ENCODE data around the gene PPP6R2. TPM values are rescaled to one million over a fixed set of nuclear protein-coding genes. Genes with fewer than 3 reads are reported as not detected.

Gene PPP6R2
- total RNA-seq, 1 donor from 2014 or later = 45.2 TPM

DNA sequence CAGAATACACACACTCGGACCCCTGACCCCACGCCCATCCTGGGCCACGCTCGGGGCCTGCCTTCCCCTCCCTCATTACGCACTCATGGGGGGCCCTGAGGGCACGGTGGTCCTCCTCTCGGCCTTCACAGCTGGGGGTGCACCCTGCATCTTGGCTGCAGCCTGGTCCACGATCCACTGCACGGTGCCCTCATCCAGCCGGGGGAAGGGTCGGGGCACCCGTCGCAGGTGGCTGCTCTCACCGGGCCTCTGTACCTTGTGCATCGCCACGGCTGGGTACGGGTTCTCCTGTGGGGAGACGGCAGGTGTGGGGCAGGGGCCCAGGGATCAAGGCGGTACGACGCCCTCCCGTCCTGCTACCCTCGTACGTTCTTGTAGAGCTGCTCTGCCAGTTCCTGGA lies 121.3 kb downstream of the PPP6R2 start:
- TF ChIP-seq, protein P1, sequence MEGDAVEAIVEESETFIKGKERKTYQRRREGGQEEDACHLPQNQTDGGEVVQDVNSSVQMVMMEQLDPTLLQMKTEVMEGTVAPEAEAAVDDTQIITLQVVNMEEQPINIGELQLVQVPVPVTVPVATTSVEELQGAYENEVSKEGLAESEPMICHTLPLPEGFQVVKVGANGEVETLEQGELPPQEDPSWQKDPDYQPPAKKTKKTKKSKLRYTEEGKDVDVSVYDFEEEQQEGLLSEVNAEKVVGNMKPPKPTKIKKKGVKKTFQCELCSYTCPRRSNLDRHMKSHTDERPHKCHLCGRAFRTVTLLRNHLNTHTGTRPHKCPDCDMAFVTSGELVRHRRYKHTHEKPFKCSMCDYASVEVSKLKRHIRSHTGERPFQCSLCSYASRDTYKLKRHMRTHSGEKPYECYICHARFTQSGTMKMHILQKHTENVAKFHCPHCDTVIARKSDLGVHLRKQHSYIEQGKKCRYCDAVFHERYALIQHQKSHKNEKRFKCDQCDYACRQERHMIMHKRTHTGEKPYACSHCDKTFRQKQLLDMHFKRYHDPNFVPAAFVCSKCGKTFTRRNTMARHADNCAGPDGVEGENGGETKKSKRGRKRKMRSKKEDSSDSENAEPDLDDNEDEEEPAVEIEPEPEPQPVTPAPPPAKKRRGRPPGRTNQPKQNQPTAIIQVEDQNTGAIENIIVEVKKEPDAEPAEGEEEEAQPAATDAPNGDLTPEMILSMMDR (IDR thresholded peaks at IDR 0.05; ENCODE audit: insufficient read depth, low read length, poor library complexity, severe bottlenecking) = no peak
- H3K4me3 ChIP-seq (ENCODE audit: low read depth, low read length) = no peak overlapping the region
- H3K27me3 ChIP-seq (ENCODE audit: control insufficient read depth, insufficient read depth, low read length) = no peaks in the 10 kb centered on the region
- peaks cover 2% of the 10 kb centered on the region for H3K36me3 ChIP-seq (ENCODE audit: control insufficient read depth, insufficient read depth, low read length)
- DNase-seq (ENCODE audit: low read depth) = no peak

DNA sequence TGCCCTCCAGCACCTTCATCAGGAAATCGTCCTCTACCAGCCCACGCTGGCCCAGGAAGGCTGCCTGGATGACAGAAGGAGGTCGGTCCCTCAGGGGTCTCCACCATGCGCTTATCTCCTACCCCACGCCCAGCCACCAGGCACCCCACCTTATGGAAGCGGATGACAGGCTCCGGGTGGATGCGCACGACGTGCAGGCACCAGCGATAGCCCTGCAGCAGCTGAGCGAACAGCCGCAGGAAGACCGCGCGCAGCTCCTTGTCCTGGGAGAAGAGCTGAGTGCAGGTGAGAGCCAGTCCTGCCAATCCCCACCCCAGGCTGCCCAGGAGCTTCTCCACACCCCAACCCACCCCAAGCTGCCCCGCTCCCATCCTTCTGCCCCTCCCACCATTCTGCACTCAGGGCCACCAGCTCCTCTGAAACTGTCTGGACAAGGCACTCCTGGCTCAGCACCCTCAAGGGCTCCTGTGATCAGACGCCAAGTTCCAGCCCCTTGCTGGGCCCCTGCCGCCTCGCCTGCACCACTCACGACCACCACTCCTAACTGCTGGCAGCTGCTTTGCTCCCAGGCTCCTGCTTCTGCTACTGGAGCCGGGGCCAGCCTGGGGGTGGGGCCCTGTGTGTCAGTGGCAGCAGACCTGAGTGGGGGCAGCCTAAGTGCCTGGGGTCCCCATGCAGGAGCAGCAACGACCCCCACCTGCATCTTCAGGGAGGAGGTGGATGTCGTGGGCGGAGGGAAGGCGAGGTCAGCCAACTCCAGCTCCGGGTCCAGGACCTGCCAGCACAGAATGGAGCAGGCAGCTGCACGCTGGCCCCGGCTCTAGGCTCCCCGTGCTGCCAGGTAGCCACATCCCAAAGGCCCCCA lies 122.2 kb downstream of the PPP6R2 start:
- peaks cover 2% of the 10 kb centered on the region for H3K36me3 ChIP-seq (ENCODE audit: control insufficient read depth, insufficient read depth, low read length)

DNA sequence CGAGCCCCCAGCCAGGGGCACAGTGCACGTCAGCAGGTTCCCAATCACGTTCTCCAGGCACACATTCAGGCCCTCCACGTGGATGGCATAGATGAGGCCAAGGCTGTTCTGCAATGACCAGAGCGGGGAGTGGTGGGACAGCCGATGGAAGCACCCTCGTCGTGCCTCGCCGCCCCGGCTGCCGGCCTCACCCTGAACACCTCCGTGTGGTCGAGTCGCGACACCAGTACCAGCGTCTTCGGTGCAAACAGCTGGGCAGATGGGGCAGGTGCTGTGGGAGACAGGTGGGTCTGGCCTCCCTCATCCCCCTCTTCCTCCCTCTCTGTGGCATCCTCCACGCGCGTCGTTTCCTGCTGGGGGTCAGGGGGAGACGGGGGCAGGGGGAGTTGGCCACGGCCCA lies 124.2 kb downstream of the PPP6R2 start:
- Histone ChIP-seq H3K27me3 (ENCODE audit: control insufficient read depth, insufficient read depth, low read length) (no peaks in the 10 kb centered on the region), H3K4me3 (ENCODE audit: low read depth, low read length) (no peak overlapping the region), H3K36me3 (ENCODE audit: control insufficient read depth, insufficient read depth, low read length) (no peaks in the 10 kb centered on the region)
- DNase-seq (ENCODE audit: low read depth) = no peak
- TF ChIP-seq, protein P1 (IDR thresholded peaks at IDR 0.05; ENCODE audit: insufficient read depth, low read length, poor library complexity, severe bottlenecking) = no peak

More for the DNA sequence above, 122.2 kb downstream of the PPP6R2 start:
- Histone ChIP-seq H3K27me3 (ENCODE audit: control insufficient read depth, insufficient read depth, low read length) (no peaks in the 10 kb centered on the region), H3K4me3 (ENCODE audit: low read depth, low read length) (no peak overlapping the region)
- TF ChIP-seq, protein P1 (IDR thresholded peaks at IDR 0.05; ENCODE audit: insufficient read depth, low read length, poor library complexity, severe bottlenecking) = no peak
- DNase-seq (ENCODE audit: low read depth) = no peak

DNA sequence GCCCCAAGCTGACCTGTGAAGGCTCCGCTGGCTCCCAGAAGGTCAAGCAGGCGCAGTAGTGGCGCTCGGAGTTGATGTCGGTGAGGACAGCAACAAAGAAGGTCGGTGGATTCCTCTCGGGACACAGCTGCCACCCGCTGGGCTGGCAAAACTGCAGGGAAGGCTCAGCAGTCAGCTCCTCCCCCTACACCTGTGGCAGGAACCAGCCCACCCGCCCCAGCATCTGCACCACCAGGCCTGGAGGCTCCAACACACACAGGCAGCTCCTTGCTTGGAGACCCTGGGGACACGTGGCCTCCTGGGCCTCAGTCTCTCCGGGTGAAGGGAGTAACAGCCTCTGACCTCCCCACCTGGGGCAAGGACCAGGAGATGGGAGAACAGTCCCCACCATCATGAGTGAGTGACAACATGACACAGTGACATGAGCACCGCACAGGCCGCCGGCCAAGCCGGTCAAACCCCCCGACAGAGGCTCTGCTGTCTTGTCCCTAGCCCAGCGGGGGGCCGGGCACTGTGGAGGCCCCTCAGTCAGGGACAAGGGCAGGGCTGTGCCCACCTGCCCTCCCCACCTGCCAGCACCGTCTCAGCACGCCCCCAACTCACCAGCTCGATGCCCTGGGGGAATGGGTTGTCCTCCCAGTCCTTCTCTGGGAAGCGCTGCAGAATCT lies 124.8 kb downstream of the PPP6R2 start:
- TF ChIP-seq, protein P1 (IDR thresholded peaks at IDR 0.05; ENCODE audit: insufficient read depth, low read length, poor library complexity, severe bottlenecking) = no peak
- Histone ChIP-seq H3K4me3 (ENCODE audit: low read depth, low read length) (no peak overlapping the region), H3K36me3 (ENCODE audit: control insufficient read depth, insufficient read depth, low read length) (no peaks in the 10 kb centered on the region), H3K27me3 (ENCODE audit: control insufficient read depth, insufficient read depth, low read length) (no peaks in the 10 kb centered on the region)
- no peak for DNase-seq (ENCODE audit: low read depth)

DNA sequence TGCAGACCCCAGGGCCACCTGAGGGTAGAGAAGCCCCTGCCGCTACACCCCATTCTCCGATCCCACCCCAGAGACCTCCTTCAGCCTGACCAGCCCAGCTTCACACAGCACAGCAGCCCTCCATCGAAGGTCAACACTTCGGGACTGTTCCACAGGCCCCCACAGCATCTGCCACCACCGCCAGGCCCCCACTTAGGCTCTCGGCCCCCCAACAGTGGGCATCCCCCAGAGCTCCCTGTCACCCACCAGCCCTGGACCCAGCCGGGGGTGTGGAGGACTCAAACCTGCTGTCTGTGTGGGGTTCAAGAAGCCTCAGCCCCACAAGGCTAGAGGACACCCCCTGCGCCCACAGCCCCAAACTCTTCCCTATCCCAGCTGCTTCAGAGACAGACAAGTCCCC lies 125.5 kb downstream of the PPP6R2 start:
- no peak overlapping the region for H3K4me3 ChIP-seq (ENCODE audit: low read depth, low read length)
- DNase-seq (ENCODE audit: low read depth) = no peak
- H3K36me3 ChIP-seq (ENCODE audit: control insufficient read depth, insufficient read depth, low read length) = no peaks in the 10 kb centered on the region
- H3K27me3 ChIP-seq (ENCODE audit: control insufficient read depth, insufficient read depth, low read length) = no peaks in the 10 kb centered on the region
- TF ChIP-seq, protein P1 (IDR thresholded peaks at IDR 0.05; ENCODE audit: insufficient read depth, low read length, poor library complexity, severe bottlenecking) = no peak

All from kidney epithelial cell (primary cell).